Fibroblast of skin of scalp (primary cell): ENCODE data around the gene ARHGAP26.

Experiments used
- DNase-seq: peaks from one replicate; pipeline ENCODE4 v3.0.0-alpha.2; 2013

Gene ARHGAP26

DNA sequence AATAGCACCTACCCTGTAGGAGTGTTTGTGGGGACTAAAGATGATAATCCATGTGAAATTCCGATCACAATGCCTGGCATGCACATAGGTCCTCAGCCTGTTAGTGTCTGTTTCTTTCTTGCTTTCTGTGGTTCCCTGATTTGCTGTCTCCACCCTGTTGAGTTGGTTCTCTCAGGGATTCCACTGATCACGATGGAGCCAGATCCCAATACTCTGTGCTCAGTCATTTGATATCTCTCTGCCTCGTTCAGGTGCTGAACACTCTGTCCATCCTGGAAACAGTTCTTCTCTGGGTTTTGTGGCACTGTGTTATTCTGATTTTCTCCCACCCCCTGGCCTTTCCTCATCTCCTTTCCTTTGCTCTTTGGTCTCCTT is 60.8 kb downstream of the ARHGAP26 start:
- no peak for DNase-seq

- no peak for DNase-seq
Measured at GRCh38 chr5:142832263-142832662, 62.1 kb downstream of the ARHGAP26 start.

DNA sequence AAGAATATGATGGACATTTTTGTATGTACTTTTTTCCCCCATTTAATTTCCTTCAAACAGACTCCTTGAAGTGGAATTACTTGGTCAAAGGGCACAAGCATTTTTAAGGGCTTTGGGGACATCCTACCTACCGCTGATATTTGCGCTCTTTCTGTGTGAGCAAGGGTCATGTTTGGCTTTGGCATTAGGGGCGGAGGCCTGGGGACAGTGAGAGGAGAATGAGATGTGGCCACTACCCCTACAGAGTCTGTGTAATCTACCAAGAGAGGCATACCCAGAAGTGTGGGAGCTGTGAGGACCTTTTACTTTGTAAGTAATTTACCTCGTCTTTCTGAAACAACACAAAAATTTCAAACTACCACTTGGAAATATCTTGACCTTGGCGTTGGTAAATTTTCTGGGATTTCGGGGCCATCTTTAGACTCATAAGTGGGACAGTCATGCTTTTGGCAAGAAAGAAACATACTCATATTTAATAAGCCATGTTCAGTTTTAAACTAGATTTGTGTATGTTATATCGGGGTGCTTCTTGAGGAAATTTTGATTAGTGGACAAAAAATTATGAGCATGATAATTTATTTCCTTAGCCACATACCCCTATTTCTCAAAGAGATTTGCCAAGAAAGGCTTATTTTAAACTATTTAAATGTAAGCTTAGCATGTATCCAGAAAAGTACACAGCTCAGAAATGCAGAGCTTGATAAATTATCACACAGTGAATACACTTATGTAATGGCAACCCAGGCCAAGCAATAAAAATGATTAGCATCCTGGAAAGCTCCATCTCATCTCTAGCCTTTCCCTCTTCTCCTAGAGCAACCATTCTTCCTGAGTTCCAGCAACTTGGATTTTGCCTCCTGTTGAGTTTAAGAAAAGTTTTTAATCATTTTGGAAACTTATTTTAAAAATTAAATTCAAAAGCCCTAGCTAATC is 63.6 kb downstream of the ARHGAP26 start:
- no peak for DNase-seq

DNA sequence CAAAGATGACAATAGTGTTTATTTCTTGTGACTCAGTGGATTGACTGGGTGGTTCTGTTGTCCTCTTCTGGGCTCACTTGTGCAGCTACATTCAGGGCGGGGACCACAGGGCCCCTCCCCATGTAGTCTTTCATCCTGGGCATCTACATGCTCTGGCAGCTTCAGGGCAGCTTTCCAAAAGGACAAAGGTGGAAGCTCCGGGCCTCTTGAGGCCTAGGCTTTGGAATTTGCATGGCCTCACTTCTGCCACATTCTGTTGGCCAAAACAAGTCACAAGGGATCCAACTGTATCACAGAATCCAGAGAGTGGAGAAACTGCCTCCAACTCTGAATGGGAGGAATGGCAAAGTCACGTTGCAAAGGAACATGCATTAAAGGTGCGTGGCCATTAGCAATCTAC is 64.3 kb downstream of the ARHGAP26 start:
- DNase-seq: no peak

- no peak for DNase-seq
Measured at GRCh38 chr5:142835540-142835939, 65.4 kb downstream of the ARHGAP26 start.

DNA sequence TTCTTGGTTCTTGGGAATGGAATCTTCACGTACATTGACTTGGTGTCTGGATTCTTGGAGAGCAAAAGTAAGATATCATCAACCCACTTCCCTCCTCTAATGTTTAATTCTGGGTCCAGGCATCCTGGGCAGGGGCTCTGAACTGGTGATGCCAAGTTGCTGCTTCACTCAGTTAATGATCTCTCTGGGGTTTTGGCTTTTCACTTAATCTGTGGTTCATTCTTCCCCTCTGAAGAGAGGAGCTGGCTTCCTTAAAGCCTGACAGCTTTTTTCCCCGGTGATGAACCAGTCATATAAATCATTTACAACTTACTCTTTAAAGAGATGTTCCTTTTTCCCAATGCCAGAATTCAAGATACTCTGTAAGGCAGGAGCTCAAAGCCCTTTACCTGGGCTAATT is 65.9 kb downstream of the ARHGAP26 start:
- no peak for DNase-seq

- no peak for DNase-seq
Measured at GRCh38 chr5:142837081-142837725, 67.0 kb downstream of the ARHGAP26 start.

DNA sequence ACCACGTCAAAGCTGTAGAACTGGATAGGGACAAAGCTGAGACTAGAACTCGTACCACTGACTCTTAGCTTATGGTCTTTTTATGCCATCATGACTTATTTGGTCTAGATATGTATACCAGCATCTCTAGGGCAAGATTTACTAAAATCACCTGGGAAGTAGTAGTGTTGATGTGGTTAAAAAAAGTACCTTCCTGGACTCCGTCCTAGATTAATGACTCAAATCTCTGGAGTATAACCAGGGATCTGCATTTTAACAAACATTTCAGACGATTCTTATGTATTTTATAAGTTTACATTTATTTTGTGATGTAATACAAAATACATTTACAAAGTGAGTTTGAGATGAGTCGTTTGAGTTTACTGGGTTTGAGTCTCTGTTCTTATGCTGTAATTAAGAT is 68.7 kb downstream of the ARHGAP26 start:
- no peak for DNase-seq

DNA sequence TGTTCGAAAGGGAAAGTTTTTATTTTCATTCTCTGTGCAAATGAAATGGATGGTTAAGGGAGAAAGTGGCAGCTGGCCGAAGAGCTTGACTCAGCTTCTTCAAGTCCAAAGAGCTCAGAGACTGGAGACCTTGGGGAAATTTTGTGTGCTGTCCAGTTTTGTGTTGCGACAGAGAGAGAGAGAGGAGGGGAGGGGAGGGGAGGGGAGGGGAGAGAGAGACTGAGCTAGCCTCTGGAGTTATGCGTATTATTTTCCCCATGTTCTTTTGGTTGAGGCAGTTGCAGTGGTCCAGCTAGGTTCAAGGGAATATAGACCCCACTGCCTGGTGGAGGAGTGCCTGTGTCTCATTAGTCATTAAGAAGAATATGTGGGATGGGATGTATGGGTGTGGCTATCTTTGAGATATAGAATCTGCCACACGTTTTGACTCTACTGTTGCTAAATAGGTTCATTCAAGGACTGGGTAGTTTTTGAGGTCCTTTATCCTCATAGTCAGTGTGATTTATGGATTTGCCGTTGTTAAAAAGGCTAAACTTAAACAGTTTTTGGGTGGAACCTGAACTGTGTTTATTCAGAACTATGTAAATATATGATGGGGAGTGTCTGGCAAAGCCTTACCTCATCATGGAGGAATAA is 69.7 kb downstream of the ARHGAP26 start:
- no peak for DNase-seq

DNA sequence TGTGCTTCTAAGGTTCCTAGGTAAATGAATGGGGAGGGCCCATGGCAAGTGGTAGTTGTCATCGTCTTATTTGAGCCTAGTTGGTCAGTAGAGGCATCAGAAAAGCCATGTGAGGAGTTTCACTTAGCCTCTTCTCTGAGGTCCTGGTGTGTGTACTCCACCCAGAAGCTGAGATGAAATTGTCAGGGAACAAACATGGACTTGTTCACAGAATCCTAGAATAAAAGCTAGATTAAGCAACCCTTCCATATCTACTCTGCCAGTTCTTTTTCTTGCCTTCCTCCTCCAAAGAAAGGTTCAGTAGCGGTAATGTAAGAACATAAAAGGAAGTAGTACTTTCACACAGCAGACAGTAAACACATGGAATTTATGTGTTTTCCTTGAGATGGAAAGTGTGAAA is 70.4 kb downstream of the ARHGAP26 start:
- DNase-seq: no peak

- DNase-seq: peak; percentile 83
Measured at GRCh38 chr5:142841511-142842265, 71.5 kb downstream of the ARHGAP26 start.

GRCh38 chr5:142842994-142843905 is 73.1 kb downstream of the ARHGAP26 start:
- DNase-seq: no peak

DNA sequence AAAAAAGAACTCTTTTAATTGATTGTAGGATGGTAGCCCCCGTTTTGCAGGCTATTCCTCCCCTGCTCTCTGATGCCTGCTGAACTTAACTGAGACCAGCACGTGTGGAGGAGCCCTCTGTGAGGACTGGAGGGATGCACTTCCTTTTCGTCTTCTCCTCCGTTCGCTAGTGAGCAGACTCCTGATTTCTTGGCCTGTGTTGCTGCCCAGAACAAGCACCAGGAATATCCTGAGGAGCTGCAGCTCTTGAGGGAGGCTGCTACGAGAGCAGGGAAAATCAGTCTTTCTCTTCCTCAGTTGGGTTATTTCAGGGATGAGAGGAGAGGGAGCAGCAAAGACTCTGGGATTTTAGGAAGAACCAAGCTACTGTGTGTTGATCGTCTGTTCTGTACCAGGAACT is 74.7 kb downstream of the ARHGAP26 start:
- no peak for DNase-seq

DNA sequence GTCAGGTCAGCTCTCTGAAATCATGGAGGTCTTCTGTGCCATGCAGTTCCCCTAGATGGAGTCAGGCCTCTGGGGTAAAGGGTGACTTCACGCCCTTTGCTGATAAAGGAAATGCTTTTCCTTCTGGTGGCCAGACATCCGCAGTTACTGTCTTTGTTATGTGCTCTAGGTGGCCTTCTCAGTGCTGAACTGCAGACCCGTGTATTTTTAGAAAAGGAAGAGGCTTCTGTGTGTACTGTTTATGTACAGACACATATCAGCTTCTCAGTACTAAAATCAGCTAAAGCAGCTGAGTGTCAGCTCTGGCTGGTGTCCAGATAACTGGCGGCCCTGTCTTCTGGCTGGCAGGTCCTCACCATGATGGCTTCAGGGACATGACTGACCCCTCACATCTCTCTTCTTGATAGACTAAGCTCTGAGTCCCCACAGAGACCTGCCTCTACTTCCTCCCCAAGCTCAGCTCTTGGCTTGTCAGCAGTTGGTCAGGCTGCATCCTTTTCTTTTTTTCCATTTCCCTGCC is 75.3 kb downstream of the ARHGAP26 start:
- no peak for DNase-seq

DNA sequence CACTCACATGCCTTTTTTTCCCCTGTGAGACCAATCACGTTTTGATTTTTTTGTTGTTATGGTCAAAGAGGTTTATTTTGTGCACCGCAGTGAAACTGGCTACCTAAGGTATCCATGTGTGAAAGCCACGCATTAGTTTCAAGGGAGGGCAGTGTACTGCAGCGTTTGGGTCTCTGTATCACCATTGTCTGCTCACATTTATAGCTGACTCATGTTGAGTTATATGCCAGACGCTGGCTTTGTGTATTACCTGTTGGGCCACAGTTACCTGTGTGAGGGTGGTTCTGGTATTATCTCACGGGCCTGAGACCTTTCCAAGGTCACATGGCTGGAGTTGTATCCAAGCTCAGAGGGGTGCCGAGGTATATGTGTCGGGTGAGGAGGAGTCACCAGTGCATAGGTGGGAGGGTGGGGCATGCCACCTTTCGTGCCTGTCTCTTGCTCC is 75.8 kb downstream of the ARHGAP26 start:
- no peak for DNase-seq

DNA sequence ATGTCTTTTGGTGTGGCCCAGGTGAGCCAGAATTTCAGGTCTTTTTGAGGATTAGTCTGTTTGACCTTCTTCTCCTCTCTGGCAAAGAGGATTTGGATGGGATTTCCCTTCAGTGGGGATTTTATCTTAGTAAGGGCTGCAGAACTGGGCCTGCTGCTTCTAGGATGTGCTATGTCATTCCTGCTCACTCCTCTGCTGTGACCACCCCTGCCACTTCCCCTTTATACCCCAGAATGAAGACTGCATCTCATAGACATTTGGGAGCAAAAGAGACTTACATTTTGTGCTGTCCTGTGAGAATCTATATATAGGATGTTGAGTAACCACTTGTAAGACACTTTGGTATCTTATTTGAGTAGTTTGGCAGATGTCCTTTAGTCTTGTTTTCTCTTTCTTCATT is 76.2 kb downstream of the ARHGAP26 start:
- no peak for DNase-seq

- DNase-seq: peak; percentile 59
Measured at GRCh38 chr5:142847898-142848790, 78.0 kb downstream of the ARHGAP26 start.

DNA sequence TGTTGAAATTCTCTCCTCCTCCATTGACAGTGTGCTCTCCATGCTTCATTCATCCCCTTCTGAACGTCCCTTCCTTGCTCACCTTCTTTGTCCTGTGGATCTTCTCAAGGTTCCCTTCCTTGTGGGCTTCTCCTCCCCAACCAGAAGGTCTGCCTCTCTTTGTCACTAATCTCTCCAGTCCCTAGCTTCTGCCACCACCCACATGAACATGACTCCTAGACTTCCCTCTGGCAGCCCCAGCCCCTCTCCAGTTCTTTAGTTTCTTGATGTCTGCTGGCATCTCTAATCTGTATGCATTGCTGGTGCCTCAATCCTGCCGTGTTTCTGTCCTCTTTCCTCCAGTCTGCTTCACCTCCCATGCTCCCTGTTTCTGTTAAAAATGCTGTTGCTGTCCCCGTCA is 79.3 kb downstream of the ARHGAP26 start:
- DNase-seq: no peak

GRCh38 chr5:142849880-142850279 is 79.7 kb downstream of the ARHGAP26 start:
- DNase-seq: no peak

DNA sequence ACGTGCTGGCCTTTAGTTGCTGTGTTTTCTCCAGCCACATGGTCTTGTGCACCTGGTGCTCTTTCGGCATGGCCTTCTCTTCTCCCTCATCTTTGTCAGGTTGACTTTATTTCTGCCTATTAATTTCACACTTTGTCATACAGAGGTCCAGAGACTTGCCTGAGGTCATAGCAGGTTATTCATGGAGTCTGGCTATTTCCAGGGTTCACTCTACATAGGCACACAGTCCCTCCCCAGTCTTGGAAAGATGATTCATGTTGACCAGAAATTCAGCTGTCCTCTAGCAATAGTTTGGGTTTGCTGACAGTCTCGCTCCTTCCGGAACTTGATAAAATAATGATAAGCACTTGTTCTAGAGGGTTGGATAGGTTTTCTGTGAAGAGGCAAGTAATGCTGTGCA is 81.6 kb downstream of the ARHGAP26 start:
- DNase-seq: no peak
